WTC11 (cell line): ENCODE results near the gene GALNTL6.

ENCODE experiments used
- CTCF ChIP-seq: fragments of 200-600 bp; IDR thresholded peaks from 2 replicates; pipeline ENCODE4 v1.8.0; 2022; ENCODE audit warnings: antibody characterized with exemption
- FOXK1 ChIP-seq: sonication (generic); formaldehyde crosslinking; IDR thresholded peaks from 2 replicates; pipeline ENCODE4 v1.8.0; 2022; ENCODE audit warnings: mild to moderate bottlenecking, moderate library complexity, missing genetic modification reagents
- FOXP1 ChIP-seq: sonication (generic); formaldehyde crosslinking; IDR thresholded peaks from 2 replicates; pipeline ENCODE4 v1.8.0; 2022; ENCODE audit warnings: missing genetic modification reagents, mild to moderate bottlenecking, moderate library complexity, borderline replicate concordance
- NR1H2 ChIP-seq: sonication (generic); formaldehyde crosslinking; IDR thresholded peaks from 2 replicates; pipeline ENCODE4 v1.9.0; 2021; ENCODE audit warnings: mild to moderate bottlenecking, moderate library complexity, missing genetic modification reagents
- TP53 ChIP-seq: sonication (generic); formaldehyde crosslinking; IDR thresholded peaks from 2 replicates; pipeline ENCODE4 v1.8.1; 2023; ENCODE audit warnings: mild to moderate bottlenecking, missing genetic modification reagents
- USF1 ChIP-seq: sonication (generic); formaldehyde crosslinking; IDR thresholded peaks from 2 replicates; pipeline ENCODE4 v1.8.0; 2022; ENCODE audit warnings: mild to moderate bottlenecking, missing genetic modification reagents
- ZNF263 ChIP-seq: sonication (generic); formaldehyde crosslinking; IDR thresholded peaks from 2 replicates; pipeline ENCODE4 v1.8.1; 2022; ENCODE audit warnings: low read depth, mild to moderate bottlenecking, moderate library complexity, missing genetic modification reagents

GRCh38 chr4:172517391-172517790 lies 704.2 kb downstream of the GALNTL6 start:
- no peak for TF ChIP-seq FOXP1 (CRISPR knock-in tag)
- no peak for TF ChIP-seq ZNF263
- TF ChIP-seq FOXK1 = no peak
- no peak for TF ChIP-seq USF1 (CRISPR knock-in tag)
- TF ChIP-seq CTCF = no peak
- TF ChIP-seq NR1H2 (CRISPR knock-in tag) = no peak
- TF ChIP-seq TP53 (CRISPR knock-in tag) = no peak
